Measurements from ENCODE around the gene NOC4L. TPM values are rescaled to one million over a fixed set of nuclear protein-coding genes. Genes with fewer than 3 reads are reported as not detected.
"Not testable (repeated sequence)": the region's sequence is repeated elsewhere in the genome, so short reads cannot be mapped to it uniquely, and the experiment has no call there.

The NOC4L gene
- polyA plus RNA-seq (2012; ENCODE audit: insufficient read depth, insufficient read length): 69.1 TPM

GRCh38 chr12:132144115-132144809 is at the start of gene NOC4L, which contains the start of gene DDX51:
Gene NOC4L, plus strand, starts transcription at chr12:132144457. Its CDS starts 32 bp downstream, at chr12:132144489.
Gene DDX51, minus strand, starts transcription at chr12:132144319. Its CDS starts 23 bp downstream, at chr12:132144296.
- peak within 1 kb of the TSS; percentile 86 for H3K4me3 ChIP-seq (ENCODE audit: low read length)
- peak; percentile 92 for DNase-seq (ENCODE audit: low read depth, low spot score)

GRCh38 chr12:132095520-132096409 is 48.5 kb upstream of the NOC4L start:
- no peak overlapping the region for H3K4me3 ChIP-seq (ENCODE audit: low read length)
- no peak for DNase-seq (ENCODE audit: low read depth, low spot score)

GRCh38 chr12:132099739-132100138 is 44.5 kb upstream of the NOC4L start:
- H3K4me3 ChIP-seq (ENCODE audit: low read length): no peak overlapping the region
- DNase-seq (ENCODE audit: low read depth, low spot score): no peak

- DNase-seq (ENCODE audit: low read depth, low spot score): no peak
Measured at GRCh38 chr12:132100306-132101065, 43.8 kb upstream of the NOC4L start.

GRCh38 chr12:132102297-132102696 is 42.0 kb upstream of the NOC4L start:
- DNase-seq (ENCODE audit: low read depth, low spot score): no peak
- H3K4me3 ChIP-seq (ENCODE audit: low read length): no peak overlapping the region

More at GRCh38 chr12:132100306-132101065, 43.8 kb upstream of the NOC4L start:
- no peak overlapping the region for H3K4me3 ChIP-seq (ENCODE audit: low read length)

- not testable (repeated sequence) for DNase-seq (ENCODE audit: low read depth, low spot score); H3K4me3 ChIP-seq (ENCODE audit: low read length)
Measured at GRCh38 chr12:132103072-132103471, 41.2 kb upstream of the NOC4L start.

GRCh38 chr12:132103542-132104308 is 40.5 kb upstream of the NOC4L start:
- no peak for DNase-seq (ENCODE audit: low read depth, low spot score)
- no peak overlapping the region for H3K4me3 ChIP-seq (ENCODE audit: low read length)

GRCh38 chr12:132105467-132105866 is 38.8 kb upstream of the NOC4L start:
- no peak overlapping the region for H3K4me3 ChIP-seq (ENCODE audit: low read length)
- no peak for DNase-seq (ENCODE audit: low read depth, low spot score)

GRCh38 chr12:132106921-132107320 is 37.3 kb upstream of the NOC4L start:
- no peak for DNase-seq (ENCODE audit: low read depth, low spot score)

GRCh38 chr12:132108211-132108832 is 35.9 kb upstream of the NOC4L start:
- no peak for DNase-seq (ENCODE audit: low read depth, low spot score)
- no peak overlapping the region for H3K4me3 ChIP-seq (ENCODE audit: low read length)

More at GRCh38 chr12:132106921-132107320, 37.3 kb upstream of the NOC4L start:
- H3K4me3 ChIP-seq (ENCODE audit: low read length): no peak overlapping the region

GRCh38 chr12:132109741-132110140 is 34.5 kb upstream of the NOC4L start:
- no peak overlapping the region for H3K4me3 ChIP-seq (ENCODE audit: low read length)
- DNase-seq (ENCODE audit: low read depth, low spot score): no peak

- no peak for DNase-seq (ENCODE audit: low read depth, low spot score)
- no peak overlapping the region for H3K4me3 ChIP-seq (ENCODE audit: low read length)
Measured at GRCh38 chr12:132110677-132111076, 33.6 kb upstream of the NOC4L start.

GRCh38 chr12:132111654-132112304 is 32.5 kb upstream of the NOC4L start:
- no peak overlapping the region for H3K4me3 ChIP-seq (ENCODE audit: low read length)
- no peak for DNase-seq (ENCODE audit: low read depth, low spot score)

- no peak overlapping the region for H3K4me3 ChIP-seq (ENCODE audit: low read length)
- DNase-seq (ENCODE audit: low read depth, low spot score): no peak
Measured at GRCh38 chr12:132114667-132115066, 29.6 kb upstream of the NOC4L start.

GRCh38 chr12:132115500-132115899 is 28.8 kb upstream of the NOC4L start:
- DNase-seq (ENCODE audit: low read depth, low spot score): no peak
- no peak overlapping the region for H3K4me3 ChIP-seq (ENCODE audit: low read length)

GRCh38 chr12:132116709-132117557 is 27.3 kb upstream of the NOC4L start:
- no peak overlapping the region for H3K4me3 ChIP-seq (ENCODE audit: low read length)
- DNase-seq (ENCODE audit: low read depth, low spot score): no peak

GRCh38 chr12:132117558-132117875 is 26.7 kb upstream of the NOC4L start:
- no peak overlapping the region for H3K4me3 ChIP-seq (ENCODE audit: low read length)
- no peak for DNase-seq (ENCODE audit: low read depth, low spot score)
